Erythroblast (primary cell): ENCODE measurements around the gene SFTA2.

Experiments
- GATA1 ChIP-seq: IDR thresholded peaks from 2 replicates; pipeline ENCODE4 v1.6.1; 2011; ENCODE audit warnings: low read depth, mild to moderate bottlenecking, control low read depth, low read length, moderate library complexity
- POLR2A ChIP-seq: IDR thresholded peaks from 2 replicates; pipeline ENCODE4 v1.6.1; 2011; ENCODE audit warnings: mild to moderate bottlenecking, low read length

DNA sequence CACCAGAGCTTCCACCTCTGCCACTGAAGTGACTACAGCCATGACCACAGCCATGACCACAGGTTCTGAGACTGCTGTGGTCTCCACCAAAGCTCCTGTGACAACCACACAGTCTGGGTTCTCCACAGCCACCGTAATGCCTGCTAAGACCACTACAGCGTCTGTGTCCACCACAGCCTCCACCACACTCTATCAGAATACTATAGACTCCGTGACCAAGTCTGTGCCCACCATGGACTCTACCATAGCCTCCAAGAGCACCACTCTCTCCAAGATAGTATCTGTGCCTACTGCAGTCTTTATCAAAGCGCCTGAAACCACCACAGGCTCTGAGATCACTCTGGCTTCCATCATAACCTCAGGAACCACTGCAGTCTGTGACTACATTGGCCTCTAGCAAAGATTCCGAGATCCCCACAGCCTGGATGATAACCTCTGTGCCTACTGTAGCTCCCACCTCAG, 33.2 kb upstream of the SFTA2 start:
- TF ChIP-seq POLR2A (no peak), GATA1 (no peak)
